HCT116 (cell line): ENCODE data around the gene DBX1. TPM values are rescaled to one million over a fixed set of nuclear protein-coding genes. Genes with fewer than 3 reads are reported as not detected.

ENCODE experiments used
- ATAC-seq: fragments of 200-7000 bp; cut with Tn5 transposase; 2 replicates; pipeline ENCODE4 v1.9.1; 2020; ENCODE audit warnings: mild to moderate bottlenecking, moderate library complexity
- BruUV-seq: library from RNA; stranded (reverse); fragments of 400-500 nt; replicated peaks from 2 replicates; lab custom pipeline; 2021; lab: Mats Ljungman, UMichigan
- CTCF ChIA-PET: fragments of 300-600 bp; sonication (Branson Sonifier 250); formaldehyde crosslinking; loops from one replicate; lab custom pipeline; 2021; ENCODE audit warnings: antibody characterized with exemption; lab: Charles Lee
- POLR2A ChIA-PET: fragments of 300-600, 350-600 bp; sonication (Branson Sonifier 250); formaldehyde crosslinking; loops from one replicate; lab custom pipeline; 2021; ENCODE audit warnings: antibody characterized with exemption; lab: Charles Lee
- RAD21 ChIA-PET, 2 experiments: fragments of 300-600 bp; sonication (Branson Sonifier 250); formaldehyde crosslinking; loops; one replicate each; lab custom pipeline; 2023; ENCODE audit warnings: low total read pairs in 2 of 2; ENCODE audit not compliant: uncharacterized antibody in 2 of 2, unreplicated experiment in 2 of 2, low non-redundant PET in 1 of 2; lab: Charles Lee
- DNase-seq: peaks from one replicate; pipeline ENCODE4 v3.0.0-alpha.2; 2010; ENCODE audit warnings: low read depth, low spot score
- H2AFZ ChIP-seq: fragments of 200-600 bp; shearing (Covaris generic), sonication (generic); 2 replicates; pipeline ENCODE4 v1.6.1; 2017; ENCODE audit warnings: low read depth, mixed run types, mixed read lengths, antibody characterized with exemption, low read length; ENCODE audit not compliant: poor library complexity, severe bottlenecking
- H3K27ac ChIP-seq: 2 replicates; pipeline ENCODE4 v1.5.1; 2012; ENCODE audit warnings: low read depth, low read length
- H3K27me3 ChIP-seq: fragments of 200-600 bp; sonication (generic); 2 replicates; pipeline ENCODE4 v1.6.1; 2016; ENCODE audit warnings: mixed run types, low read length, mixed read lengths; ENCODE audit not compliant: insufficient read depth
- H3K36me3 ChIP-seq, 2 experiments: fragments of 200-500 bp in 1 of 2; fragments of 200-600 bp in 1 of 2; sonication (Bioruptor generic) in 1 of 2; sonication (generic) in 1 of 2; 2 replicates each; pipeline versions ENCODE4 v1.5.1 to v1.6.1; 2014 to 2016; ENCODE audit warnings: low read length in 2 of 2, inconsistent platforms in 1 of 2, mixed read lengths in 1 of 2, mixed run types in 1 of 2; ENCODE audit not compliant: insufficient read depth in 2 of 2, control insufficient read depth in 1 of 2
- H3K4me1 ChIP-seq, 2 experiments: fragments of 200-600 bp in 1 of 2; sonication (generic) in 1 of 2; 2 replicates each; pipeline versions ENCODE4 v1.5.1 to v1.6.1; 2012 to 2017; ENCODE audit warnings: low read length in 2 of 2, inconsistent platforms in 1 of 2, mild to moderate bottlenecking in 1 of 2, mixed read lengths in 1 of 2, mixed run types in 1 of 2, moderate library complexity in 1 of 2; ENCODE audit not compliant: insufficient read depth in 2 of 2, control insufficient read depth in 1 of 2
- H3K4me2 ChIP-seq: fragments of 200-600 bp; sonication (generic); 2 replicates; pipeline ENCODE4 v1.6.1; 2017; ENCODE audit warnings: mixed run types, low read length, mixed read lengths
- H3K4me3 ChIP-seq, 2 experiments: fragments of 200-600 bp in 1 of 2; sonication (generic) in 1 of 2; replicated peaks in 1 of 2; 2 replicates each; pipeline ENCODE4 v1.5.1; 2011 to 2016; ENCODE audit warnings: low read length in 2 of 2, control low read depth in 1 of 2, low read depth in 1 of 2, mild to moderate bottlenecking in 1 of 2, mixed read lengths in 1 of 2, mixed run types in 1 of 2
- H3K79me2 ChIP-seq: fragments of 200-600 bp; sonication (generic); 2 replicates; pipeline ENCODE4 v1.6.1; 2017; ENCODE audit warnings: mild to moderate bottlenecking, mixed run types, low read length, moderate library complexity, mixed read lengths; ENCODE audit not compliant: insufficient read depth
- H3K9ac ChIP-seq: fragments of 200-600 bp; sonication (generic); 2 replicates; pipeline ENCODE4 v1.6.1; 2016; ENCODE audit warnings: low read length, mixed read lengths
- H3K9me2 ChIP-seq: fragments of 200-600 bp; sonication (generic), shearing (Covaris generic); 2 replicates; pipeline ENCODE4 v1.6.1; 2017; ENCODE audit warnings: mixed run types, mild to moderate bottlenecking, moderate library complexity; ENCODE audit not compliant: insufficient read depth
- H3K9me3 ChIP-seq, 2 experiments: fragments of 200-500 bp in 1 of 2; fragments of 200-600 bp in 1 of 2; sonication (Bioruptor generic) in 1 of 2; sonication (generic) in 1 of 2; 2 replicates each; pipeline ENCODE4 v1.6.1; 2014 to 2017; ENCODE audit warnings: low read length in 2 of 2, mixed read lengths in 2 of 2, inconsistent platforms in 1 of 2, low read depth in 1 of 2, mild to moderate bottlenecking in 1 of 2, mixed run types in 1 of 2, moderate library complexity in 1 of 2; ENCODE audit not compliant: control insufficient read depth in 1 of 2, insufficient read depth in 1 of 2
- H4K20me1 ChIP-seq: fragments of 200-600 bp; sonication (generic), shearing (Covaris generic); 2 replicates; pipeline ENCODE4 v1.6.1; 2017; ENCODE audit warnings: mixed run types, mild to moderate bottlenecking, moderate library complexity; ENCODE audit not compliant: insufficient read depth
- EGR1 ChIP-seq: IDR thresholded peaks from 2 replicates; pipeline ENCODE4 v1.6.1; 2012; ENCODE audit warnings: low read depth
- ZFX ChIP-seq: fragments of 450-650 bp; IDR thresholded peaks from 2 replicates; pipeline ENCODE4 v1.6.1; 2017
- ZNF274 ChIP-seq: fragments of 200-500 bp; sonication (Bioruptor generic); IDR thresholded peaks from 2 replicates; pipeline ENCODE4 v1.6.1; 2014; ENCODE audit warnings: mild to moderate bottlenecking, low read depth, low read length, inconsistent platforms
- intact Hi-C: fragments of 100-400 bp; cut with micrococcal nuclease; formaldehyde crosslinking; loops from 2 replicates; pipeline ENCODE4 v1.10.0; 2022
- total RNA-seq: library from RNA; stranded (reverse); gene quantifications from one replicate; pipeline ENCODE4 v1.2.1, GENCODE V29; 2021; ENCODE audit not compliant: unreplicated experiment
- TF ChIP-seq, protein P1 (sequence below): IDR thresholded peaks from 2 replicates; pipeline ENCODE4 v1.6.1; 2012; ENCODE audit warnings: low read depth
- TF ChIP-seq, protein P2 (sequence below), 3 experiments: fragments of 200-600 bp in 1 of 3; sonication (generic) in 1 of 3; IDR thresholded peaks in 2 of 3; conservative IDR thresholded peaks in 1 of 3; 2 replicates each; pipeline ENCODE4 v1.5.1; 2012 to 2017; ENCODE audit warnings: low read depth in 2 of 3, low read length in 2 of 3, antibody characterized with exemption in 1 of 3, borderline replicate concordance in 1 of 3, control low read depth in 1 of 3, mild to moderate bottlenecking in 1 of 3, mixed read lengths in 1 of 3, mixed run types in 1 of 3, moderate library complexity in 1 of 3; ENCODE audit not compliant: insufficient read depth in 1 of 3
- TF ChIP-seq, protein P3 (sequence below): IDR thresholded peaks from 2 replicates; pipeline ENCODE4 v1.6.1; 2012
- TF ChIP-seq, protein P4 (sequence below): IDR thresholded peaks from 2 replicates; pipeline ENCODE4 v1.6.1; 2011; ENCODE audit warnings: mild to moderate bottlenecking, low read length, moderate library complexity; ENCODE audit not compliant: insufficient replicate concordance; ENCODE audit errors: extremely low read depth

Gene DBX1
- total RNA-seq, 1 experiment from 2014 or later, result not detected

DNA sequence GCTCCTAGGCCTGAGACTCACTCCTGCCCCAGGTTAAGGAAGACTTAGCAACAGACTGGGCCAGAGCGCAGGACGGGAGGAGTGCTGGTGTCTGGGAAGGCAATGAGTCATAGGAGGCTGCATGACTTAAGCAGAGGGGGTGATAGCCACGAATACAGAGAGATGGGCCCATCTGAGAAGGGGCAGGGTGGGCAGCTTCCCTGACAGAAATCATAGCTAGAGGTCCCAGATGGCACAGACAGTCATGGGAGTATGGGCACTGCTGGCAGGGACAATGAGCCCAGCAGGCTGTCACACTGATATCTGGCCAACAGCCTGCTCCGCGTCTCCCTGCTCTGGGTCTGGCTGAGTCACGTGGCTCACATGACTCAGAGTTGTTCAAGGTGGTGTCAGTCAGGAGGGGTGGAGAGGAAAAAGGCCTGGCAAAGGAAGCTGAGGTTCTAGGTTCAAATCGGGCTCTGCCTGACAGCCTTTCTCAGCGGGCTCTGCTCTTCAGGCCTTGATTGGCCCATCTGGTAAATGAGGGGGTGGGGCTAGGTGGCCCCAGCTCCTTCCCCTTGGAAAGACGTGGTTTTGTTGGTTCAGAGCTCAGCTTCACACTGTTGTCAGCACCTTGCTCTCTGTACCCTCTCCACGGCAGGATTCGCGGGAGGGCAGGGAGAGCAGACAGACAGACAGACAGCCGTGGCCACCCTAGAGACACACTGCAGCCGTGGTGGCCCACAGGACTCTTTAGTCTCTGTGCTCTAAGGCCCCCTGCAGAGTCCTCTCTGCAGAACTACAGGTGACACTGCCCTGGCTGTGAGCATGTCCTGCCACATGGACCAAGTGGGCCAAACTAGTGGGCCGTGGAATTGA is 47.8 kb downstream of the DBX1 start (continued):
- TF ChIP-seq, protein P1, sequence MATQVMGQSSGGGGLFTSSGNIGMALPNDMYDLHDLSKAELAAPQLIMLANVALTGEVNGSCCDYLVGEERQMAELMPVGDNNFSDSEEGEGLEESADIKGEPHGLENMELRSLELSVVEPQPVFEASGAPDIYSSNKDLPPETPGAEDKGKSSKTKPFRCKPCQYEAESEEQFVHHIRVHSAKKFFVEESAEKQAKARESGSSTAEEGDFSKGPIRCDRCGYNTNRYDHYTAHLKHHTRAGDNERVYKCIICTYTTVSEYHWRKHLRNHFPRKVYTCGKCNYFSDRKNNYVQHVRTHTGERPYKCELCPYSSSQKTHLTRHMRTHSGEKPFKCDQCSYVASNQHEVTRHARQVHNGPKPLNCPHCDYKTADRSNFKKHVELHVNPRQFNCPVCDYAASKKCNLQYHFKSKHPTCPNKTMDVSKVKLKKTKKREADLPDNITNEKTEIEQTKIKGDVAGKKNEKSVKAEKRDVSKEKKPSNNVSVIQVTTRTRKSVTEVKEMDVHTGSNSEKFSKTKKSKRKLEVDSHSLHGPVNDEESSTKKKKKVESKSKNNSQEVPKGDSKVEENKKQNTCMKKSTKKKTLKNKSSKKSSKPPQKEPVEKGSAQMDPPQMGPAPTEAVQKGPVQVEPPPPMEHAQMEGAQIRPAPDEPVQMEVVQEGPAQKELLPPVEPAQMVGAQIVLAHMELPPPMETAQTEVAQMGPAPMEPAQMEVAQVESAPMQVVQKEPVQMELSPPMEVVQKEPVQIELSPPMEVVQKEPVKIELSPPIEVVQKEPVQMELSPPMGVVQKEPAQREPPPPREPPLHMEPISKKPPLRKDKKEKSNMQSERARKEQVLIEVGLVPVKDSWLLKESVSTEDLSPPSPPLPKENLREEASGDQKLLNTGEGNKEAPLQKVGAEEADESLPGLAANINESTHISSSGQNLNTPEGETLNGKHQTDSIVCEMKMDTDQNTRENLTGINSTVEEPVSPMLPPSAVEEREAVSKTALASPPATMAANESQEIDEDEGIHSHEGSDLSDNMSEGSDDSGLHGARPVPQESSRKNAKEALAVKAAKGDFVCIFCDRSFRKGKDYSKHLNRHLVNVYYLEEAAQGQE, result no peak

DNA sequence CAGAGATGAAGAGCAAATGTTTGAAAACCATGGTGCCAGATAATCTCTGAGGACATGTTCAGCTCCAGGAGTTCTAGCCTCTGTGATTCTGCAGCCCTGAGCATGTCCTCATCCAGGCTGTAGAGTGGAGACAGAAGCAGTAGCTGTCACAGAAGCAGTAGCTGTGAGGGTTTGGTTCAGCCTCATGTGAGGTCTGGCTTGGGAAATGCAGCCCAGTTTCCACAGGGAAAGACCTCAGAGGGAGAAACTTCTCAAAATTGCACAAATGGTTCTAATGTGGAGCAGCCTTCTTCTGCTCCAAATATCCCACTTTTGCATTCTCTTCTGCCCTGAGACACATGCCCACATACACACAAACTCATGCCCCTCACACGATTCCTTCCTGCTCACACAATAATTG is 48.4 kb downstream of the DBX1 start:
- BruUV-seq, result no TSS peak

More for the DNA sequence above, 48.4 kb downstream of the DBX1 start:
- RAD21 ChIA-PET, result interaction anchor here (1.1 to 1.4 kb wide), 2 partner anchors 16 to 160 kb away, joined by 3 to 4 read pairs; no protein-coding TSS in a partner anchor
- no peaks in the 10 kb centered on the region for H4K20me1 ChIP-seq
- H3K9ac ChIP-seq, result peak overlapping the region; percentile 46
- H3K79me2 ChIP-seq, result no peaks in the 10 kb centered on the region
- peak overlapping the region; percentile 73 for H3K4me2 ChIP-seq
- DNase-seq, result no peak
- TF ChIP-seq ZFX, result no peak
- TF ChIP-seq, protein P2, sequence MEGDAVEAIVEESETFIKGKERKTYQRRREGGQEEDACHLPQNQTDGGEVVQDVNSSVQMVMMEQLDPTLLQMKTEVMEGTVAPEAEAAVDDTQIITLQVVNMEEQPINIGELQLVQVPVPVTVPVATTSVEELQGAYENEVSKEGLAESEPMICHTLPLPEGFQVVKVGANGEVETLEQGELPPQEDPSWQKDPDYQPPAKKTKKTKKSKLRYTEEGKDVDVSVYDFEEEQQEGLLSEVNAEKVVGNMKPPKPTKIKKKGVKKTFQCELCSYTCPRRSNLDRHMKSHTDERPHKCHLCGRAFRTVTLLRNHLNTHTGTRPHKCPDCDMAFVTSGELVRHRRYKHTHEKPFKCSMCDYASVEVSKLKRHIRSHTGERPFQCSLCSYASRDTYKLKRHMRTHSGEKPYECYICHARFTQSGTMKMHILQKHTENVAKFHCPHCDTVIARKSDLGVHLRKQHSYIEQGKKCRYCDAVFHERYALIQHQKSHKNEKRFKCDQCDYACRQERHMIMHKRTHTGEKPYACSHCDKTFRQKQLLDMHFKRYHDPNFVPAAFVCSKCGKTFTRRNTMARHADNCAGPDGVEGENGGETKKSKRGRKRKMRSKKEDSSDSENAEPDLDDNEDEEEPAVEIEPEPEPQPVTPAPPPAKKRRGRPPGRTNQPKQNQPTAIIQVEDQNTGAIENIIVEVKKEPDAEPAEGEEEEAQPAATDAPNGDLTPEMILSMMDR (IDR thresholded peaks at IDR 0.05 in 2 of 3, conservative IDR thresholded peaks at IDR 0.05 in 1 of 3; ENCODE audit: borderline replicate concordance in 1 of 3, insufficient read depth in 1 of 3, low read depth in 2 of 3, low read length in 2 of 3), result no peak
- TF ChIP-seq EGR1, result no peak
- no peak for TF ChIP-seq ZNF274
- TF ChIP-seq, protein P3, sequence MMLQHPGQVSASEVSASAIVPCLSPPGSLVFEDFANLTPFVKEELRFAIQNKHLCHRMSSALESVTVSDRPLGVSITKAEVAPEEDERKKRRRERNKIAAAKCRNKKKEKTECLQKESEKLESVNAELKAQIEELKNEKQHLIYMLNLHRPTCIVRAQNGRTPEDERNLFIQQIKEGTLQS, result no peak
- TF ChIP-seq, protein P4, sequence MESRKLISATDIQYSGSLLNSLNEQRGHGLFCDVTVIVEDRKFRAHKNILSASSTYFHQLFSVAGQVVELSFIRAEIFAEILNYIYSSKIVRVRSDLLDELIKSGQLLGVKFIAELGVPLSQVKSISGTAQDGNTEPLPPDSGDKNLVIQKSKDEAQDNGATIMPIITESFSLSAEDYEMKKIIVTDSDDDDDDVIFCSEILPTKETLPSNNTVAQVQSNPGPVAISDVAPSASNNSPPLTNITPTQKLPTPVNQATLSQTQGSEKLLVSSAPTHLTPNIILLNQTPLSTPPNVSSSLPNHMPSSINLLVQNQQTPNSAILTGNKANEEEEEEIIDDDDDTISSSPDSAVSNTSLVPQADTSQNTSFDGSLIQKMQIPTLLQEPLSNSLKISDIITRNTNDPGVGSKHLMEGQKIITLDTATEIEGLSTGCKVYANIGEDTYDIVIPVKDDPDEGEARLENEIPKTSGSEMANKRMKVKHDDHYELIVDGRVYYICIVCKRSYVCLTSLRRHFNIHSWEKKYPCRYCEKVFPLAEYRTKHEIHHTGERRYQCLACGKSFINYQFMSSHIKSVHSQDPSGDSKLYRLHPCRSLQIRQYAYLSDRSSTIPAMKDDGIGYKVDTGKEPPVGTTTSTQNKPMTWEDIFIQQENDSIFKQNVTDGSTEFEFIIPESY, result no peak
- H3K9me2 ChIP-seq, result no peaks in the 10 kb centered on the region
- CTCF ChIA-PET, result interaction anchor here (1.1 to 1.8 kb wide), 5 partner anchors 13 to 1041 kb away, joined by 3 to 17 read pairs (median 4); no protein-coding TSS in a partner anchor
- H2AFZ ChIP-seq, result peak overlapping the region; percentile 11
- no peak for ATAC-seq
- H3K4me1 ChIP-seq, result peaks cover 14 to 27% of the 10 kb centered on the region in 2 experiments
- peak overlapping the region in 1 of 2 experiments; percentile 47; a peak in 3 of 4 replicates for H3K4me3 ChIP-seq
- no peaks in the 10 kb centered on the region for H3K9me3 ChIP-seq
- intact Hi-C loops, result loop anchor here (1.0 to 10.0 kb wide), 3 partner anchors 161 to 1037 kb away; no protein-coding TSS in a partner anchor
- H3K36me3 ChIP-seq, result no peaks in the 10 kb centered on the region
- no peaks in the 10 kb centered on the region for H3K27me3 ChIP-seq
- POLR2A ChIA-PET, result no interaction called here
- H3K27ac ChIP-seq, result peak overlapping the region; percentile 39
